ENCODE data around the gene ERC1.

Gene ERC1

DNA sequence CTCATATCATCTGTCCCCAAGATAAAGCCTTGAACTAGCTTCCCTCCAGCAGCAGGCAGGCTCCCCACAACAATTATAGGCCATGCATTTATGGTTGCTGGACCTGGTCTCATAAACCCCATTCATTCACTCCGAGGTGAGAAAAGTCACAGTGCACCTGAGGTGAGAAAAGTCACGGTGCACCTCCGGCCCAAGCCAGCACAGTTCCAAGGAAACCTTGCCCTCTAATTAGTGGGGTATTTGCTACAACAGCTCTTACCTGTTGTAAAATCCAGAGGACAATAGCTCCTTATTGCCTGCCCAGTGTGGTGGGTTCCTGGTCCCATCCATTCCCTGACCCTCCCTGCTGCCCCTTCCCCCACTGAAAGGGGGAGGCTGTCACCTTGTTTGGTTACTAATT lies 537.8 kb downstream of the ERC1 start:
- no peak for DNase-seq
- no peak overlapping the region for H3K27ac Mint-ChIP-seq
- H3K9me3 Mint-ChIP-seq: no peaks in the 10 kb centered on the region
- no peaks in the 10 kb centered on the region for H3K36me3 Mint-ChIP-seq (ENCODE audit: low read depth)
- no peak overlapping the region for H3K4me3 Mint-ChIP-seq
- H3K27me3 Mint-ChIP-seq: peaks cover 81% of the 10 kb centered on the region
- H3K4me1 Mint-ChIP-seq (ENCODE audit: low read depth): peaks cover 30% of the 10 kb centered on the region

DNA sequence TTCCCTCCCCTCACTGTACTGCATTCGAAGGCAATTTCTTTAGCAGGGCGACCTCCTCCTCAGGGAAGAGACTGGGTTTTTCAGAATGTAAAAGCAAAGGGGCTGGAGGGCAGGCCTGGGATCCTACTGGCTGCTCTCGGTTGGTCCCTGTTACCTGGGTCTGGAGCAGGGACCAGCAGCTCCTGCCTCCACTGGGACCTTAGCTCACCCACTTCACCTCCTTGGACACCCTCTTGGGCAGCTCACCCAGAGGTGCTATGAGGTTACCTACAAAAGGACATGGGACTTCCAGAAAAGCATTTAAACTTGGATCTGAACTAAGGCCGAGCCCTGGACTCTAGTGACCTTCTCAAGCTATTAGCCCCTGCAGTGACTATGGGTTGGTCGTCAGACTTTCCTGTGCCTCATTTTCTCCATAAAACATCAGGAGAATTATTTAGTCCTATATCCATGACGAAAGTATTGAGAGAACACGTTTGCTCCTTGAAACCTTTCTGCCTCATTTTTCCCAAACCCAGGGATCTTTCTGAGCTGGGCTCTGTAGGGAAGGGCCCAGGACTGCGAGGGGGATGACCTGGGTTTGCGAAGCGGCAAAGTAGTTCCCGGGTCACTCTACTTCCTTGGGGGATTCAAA lies 538.3 kb downstream of the ERC1 start:
- Mint-ChIP-seq H3K4me3 (peak overlapping the region; percentile 67), H3K27ac (peak overlapping the region; percentile 72), H3K4me1 (ENCODE audit: low read depth) (peaks cover 33% of the 10 kb centered on the region), H3K9me3 (no peaks in the 10 kb centered on the region), H3K27me3 (peaks cover 79% of the 10 kb centered on the region), H3K36me3 (ENCODE audit: low read depth) (no peaks in the 10 kb centered on the region)
- no peak for DNase-seq

DNA sequence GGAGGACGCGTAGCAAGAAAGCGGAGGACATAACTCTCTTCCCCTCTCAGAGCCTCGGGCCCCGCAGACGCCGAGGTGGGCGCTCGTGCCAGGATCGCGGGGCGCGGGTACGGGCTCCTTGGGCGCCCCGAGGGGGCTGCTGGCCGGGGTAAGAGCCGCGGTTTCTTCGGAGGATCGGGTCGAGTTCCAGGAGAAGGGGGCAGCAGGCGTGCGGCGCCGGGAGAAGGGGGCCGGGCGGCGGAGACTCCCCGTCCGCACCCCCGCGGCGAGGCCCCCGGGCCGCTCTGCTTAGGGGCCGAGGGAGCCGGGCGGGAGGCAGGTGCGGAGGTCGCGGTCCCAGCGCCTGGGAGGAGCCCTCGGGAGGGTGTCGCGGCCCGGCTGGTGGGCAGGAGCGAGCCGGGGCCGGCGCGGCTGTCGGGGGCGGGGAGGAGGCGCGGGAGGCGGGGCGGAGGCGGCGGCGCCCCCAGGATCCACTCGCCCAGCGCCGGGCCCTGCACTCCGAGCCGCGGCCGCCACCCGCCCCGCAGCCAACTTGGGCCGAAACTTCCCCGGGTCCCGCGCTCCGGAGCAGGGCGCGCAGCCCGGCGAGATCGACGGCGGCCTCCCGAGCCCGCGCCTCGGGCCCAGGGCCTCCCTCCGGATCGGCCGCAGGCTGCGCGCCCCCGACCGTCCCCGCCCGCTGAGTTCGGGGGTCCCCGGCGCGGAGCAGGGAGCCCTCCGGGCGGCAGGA lies 539.0 kb downstream of the ERC1 start:
- H3K4me3 Mint-ChIP-seq: peak overlapping the region; percentile 67
- H3K36me3 Mint-ChIP-seq (ENCODE audit: low read depth): no peaks in the 10 kb centered on the region
- H3K27ac Mint-ChIP-seq: peak overlapping the region; percentile 72
- peaks cover 73% of the 10 kb centered on the region for H3K27me3 Mint-ChIP-seq
- H3K9me3 Mint-ChIP-seq: no peaks in the 10 kb centered on the region
- H3K4me1 Mint-ChIP-seq (ENCODE audit: low read depth): peaks cover 37% of the 10 kb centered on the region
- DNase-seq: peak; percentile 42

DNA sequence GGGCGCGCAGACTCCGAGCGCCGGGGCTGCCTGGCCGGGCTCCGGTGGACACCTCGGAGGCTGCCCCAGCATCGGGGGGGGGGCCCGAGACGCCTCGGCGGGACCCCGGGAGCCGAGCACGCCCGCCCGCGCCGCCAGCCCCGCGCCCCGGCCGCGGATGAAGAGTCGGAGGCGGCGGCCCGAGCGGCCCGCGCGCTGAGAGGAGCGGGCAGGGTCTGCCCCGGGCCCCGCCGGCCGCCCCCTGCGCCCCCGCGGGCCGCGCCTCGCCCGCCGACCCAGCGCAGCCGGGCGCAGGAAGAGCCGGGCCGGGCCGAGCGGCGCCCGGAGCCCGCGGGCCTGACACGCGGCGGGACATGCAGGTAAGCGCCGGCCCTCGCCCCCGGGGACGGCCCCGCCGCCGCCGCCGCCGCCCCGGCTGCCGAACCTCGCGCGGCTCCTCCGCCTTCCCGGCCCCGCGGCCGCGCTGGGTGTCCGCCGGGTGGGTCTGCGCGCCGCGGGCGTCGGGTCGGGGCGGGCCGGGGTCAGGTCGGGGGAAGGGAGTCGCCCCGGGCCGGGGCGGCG lies 539.6 kb downstream of the ERC1 start:
- Mint-ChIP-seq H3K4me1 (ENCODE audit: low read depth) (peaks cover 37% of the 10 kb centered on the region), H3K36me3 (ENCODE audit: low read depth) (no peaks in the 10 kb centered on the region), H3K27ac (no peak overlapping the region), H3K4me3 (no peak overlapping the region), H3K9me3 (no peaks in the 10 kb centered on the region), H3K27me3 (peaks cover 72% of the 10 kb centered on the region)
- DNase-seq: peak; percentile 40

GRCh38 chr12:1531153-1531653 lies 540.2 kb downstream of the ERC1 start:
- H3K4me3 Mint-ChIP-seq: peak overlapping the region; percentile 57
- H3K4me1 Mint-ChIP-seq (ENCODE audit: low read depth): peaks cover 37% of the 10 kb centered on the region
- H3K27me3 Mint-ChIP-seq: peaks cover 73% of the 10 kb centered on the region
- DNase-seq: peak; percentile 48
- no peaks in the 10 kb centered on the region for H3K36me3 Mint-ChIP-seq (ENCODE audit: low read depth)
- no peaks in the 10 kb centered on the region for H3K9me3 Mint-ChIP-seq
- H3K27ac Mint-ChIP-seq: no peak overlapping the region

DNA sequence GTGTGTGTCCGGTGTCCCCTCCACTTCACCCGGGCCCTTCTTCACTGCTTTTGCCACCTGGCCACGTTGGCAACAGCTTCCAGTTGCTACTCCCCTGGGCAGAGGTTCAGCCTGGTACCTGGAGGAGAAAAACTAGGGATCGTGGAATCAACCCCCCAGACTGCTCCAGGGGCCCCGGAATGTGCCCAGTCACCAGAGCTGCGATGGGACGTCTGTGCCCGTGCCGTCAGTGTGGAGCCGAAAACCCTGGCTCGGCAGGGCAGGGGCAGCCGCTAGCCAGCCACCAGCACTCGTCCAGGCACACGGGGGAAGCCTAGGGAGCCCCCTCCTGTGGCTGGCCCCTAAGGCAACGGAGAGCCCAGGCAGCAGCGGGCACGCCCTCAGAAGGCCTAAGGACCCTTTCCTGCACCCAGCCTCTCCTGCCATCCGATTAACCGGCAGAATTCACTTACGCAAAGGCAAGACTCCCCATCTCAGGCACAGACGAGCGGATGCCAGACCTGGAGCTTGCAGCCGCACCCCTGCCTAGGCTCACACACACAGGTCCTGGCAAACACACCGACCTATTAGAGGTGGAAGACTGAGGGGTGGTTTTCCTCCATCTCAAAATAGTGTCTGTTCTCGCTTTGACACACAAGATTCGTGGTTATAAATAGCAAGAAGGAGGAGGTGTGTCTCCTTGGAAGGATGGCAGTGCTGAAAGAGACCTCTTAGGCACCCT lies 540.8 kb downstream of the ERC1 start:
- Mint-ChIP-seq H3K4me1 (ENCODE audit: low read depth) (peaks cover 37% of the 10 kb centered on the region), H3K36me3 (ENCODE audit: low read depth) (no peaks in the 10 kb centered on the region), H3K27me3 (peaks cover 75% of the 10 kb centered on the region), H3K27ac (no peak overlapping the region), H3K4me3 (peak overlapping the region; percentile 57), H3K9me3 (no peaks in the 10 kb centered on the region)
- DNase-seq: peak; percentile 39

DNA sequence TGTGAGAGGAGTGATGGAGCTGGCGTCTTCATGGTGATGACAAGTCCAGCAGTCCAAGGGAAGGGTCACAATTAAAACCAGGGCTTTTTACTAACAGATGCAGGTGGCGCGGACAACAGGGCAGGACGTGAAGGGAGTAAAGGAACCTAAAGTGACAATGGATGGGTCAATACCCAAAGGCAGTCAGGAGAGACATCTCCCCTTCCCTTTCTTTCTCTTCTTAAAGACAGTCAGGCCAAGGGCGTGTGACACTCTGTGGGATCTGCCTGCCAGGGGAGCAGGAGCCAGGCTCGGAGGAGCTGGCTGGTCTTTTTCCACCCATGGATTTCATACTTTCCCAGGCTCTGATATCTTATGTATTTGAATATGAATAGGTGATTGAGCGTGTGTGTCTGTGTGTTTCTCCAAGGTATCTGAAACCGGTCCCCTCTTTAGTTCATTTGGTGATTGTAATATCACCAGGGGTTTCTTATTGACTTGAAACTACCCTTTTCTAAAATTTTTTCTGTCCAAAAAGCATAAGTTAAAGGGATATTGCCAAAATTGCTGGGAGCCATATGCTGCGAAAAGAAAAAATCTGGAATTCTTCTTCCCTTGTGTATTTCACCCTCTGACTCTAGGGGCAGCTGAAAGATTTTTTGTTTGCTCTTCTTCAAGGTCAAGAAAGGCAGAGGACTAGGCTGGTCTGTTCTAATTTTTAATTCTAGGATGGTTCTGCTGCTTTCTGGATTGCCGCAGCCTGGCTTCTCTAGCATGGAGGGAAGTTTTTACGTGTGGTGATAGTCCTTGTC lies 541.5 kb downstream of the ERC1 start:
- H3K4me3 Mint-ChIP-seq: peak overlapping the region; percentile 64
- H3K4me1 Mint-ChIP-seq (ENCODE audit: low read depth): peaks cover 37% of the 10 kb centered on the region
- no peak for DNase-seq
- no peaks in the 10 kb centered on the region for H3K9me3 Mint-ChIP-seq
- peaks cover 75% of the 10 kb centered on the region for H3K27me3 Mint-ChIP-seq
- H3K27ac Mint-ChIP-seq: no peak overlapping the region
- no peaks in the 10 kb centered on the region for H3K36me3 Mint-ChIP-seq (ENCODE audit: low read depth)

GRCh38 chr12:1533205-1533601 lies 542.2 kb downstream of the ERC1 start:
- no peaks in the 10 kb centered on the region for H3K9me3 Mint-ChIP-seq
- no peaks in the 10 kb centered on the region for H3K36me3 Mint-ChIP-seq (ENCODE audit: low read depth)
- DNase-seq: peak; percentile 52
- no peak overlapping the region for H3K27ac Mint-ChIP-seq
- peaks cover 75% of the 10 kb centered on the region for H3K27me3 Mint-ChIP-seq
- peak overlapping the region; percentile 64 for H3K4me3 Mint-ChIP-seq
- peaks cover 37% of the 10 kb centered on the region for H3K4me1 Mint-ChIP-seq (ENCODE audit: low read depth)

DNA sequence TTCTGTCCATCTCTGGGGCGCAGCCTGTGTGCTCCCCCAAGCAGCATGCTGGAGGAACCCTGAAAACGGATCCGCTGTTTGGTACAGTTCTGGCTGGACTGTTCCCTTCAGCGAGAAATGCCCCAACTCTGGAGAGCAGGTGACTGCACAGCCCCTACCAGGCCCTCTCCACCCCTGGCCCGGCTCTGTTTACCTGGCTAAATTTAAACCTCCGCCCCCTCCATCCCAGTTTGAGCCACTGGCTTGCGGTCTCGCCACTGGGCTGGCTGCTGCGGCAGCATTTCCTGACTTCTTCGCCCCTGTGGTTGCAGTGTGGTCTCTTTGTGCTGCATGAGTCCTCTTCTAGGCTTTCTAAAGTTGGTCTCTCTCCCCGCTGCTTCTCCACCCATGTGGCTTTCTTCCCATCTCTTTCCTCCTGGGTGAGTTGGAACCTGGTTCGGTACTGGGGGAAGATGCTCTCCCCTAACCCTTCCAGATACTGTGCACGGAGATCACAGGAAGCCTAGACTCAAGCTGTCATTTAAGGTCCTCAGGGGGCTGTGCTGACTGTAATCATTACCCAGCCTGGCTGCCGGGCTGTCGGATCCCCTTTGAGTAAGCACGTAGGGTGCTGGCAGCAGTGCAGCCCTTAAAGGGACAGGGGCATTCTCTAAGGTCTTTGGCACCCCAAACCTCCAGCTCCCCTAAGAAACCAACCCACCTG lies 542.7 kb downstream of the ERC1 start:
- H3K27me3 Mint-ChIP-seq: peaks cover 74% of the 10 kb centered on the region
- no peak overlapping the region for H3K27ac Mint-ChIP-seq

DNA sequence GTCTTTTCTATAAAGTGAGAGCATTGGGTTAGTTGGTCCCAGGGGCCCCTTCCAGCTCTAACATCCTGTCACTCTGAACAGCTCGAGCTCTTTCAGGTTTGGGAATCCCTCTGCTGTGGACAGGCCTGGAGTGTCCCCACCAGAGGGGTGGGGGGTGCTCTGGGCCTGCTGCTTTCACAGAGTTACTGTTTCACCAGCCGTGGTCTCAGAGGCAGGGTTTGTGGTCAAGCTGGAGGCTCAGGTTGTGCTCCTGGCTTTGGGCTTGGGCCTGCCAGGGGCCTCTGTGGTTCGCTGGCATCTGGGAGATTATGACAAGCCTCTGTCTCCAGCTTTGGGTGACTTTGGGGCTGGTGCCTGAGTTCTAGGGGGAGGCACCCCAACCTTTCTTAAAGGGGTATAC lies 543.7 kb downstream of the ERC1 start:
- H3K4me1 Mint-ChIP-seq (ENCODE audit: low read depth): peaks cover 33% of the 10 kb centered on the region
- peaks cover 74% of the 10 kb centered on the region for H3K27me3 Mint-ChIP-seq
- no peak overlapping the region for H3K4me3 Mint-ChIP-seq
- H3K9me3 Mint-ChIP-seq: no peaks in the 10 kb centered on the region
- H3K36me3 Mint-ChIP-seq (ENCODE audit: low read depth): no peaks in the 10 kb centered on the region
- DNase-seq: no peak
- H3K27ac Mint-ChIP-seq: no peak overlapping the region

More for the DNA sequence above, 542.7 kb downstream of the ERC1 start:
- H3K4me3 Mint-ChIP-seq: peak overlapping the region; percentile 64
- peak; percentile 66 for DNase-seq
- peaks cover 37% of the 10 kb centered on the region for H3K4me1 Mint-ChIP-seq (ENCODE audit: low read depth)
- no peaks in the 10 kb centered on the region for H3K9me3 Mint-ChIP-seq
- H3K36me3 Mint-ChIP-seq (ENCODE audit: low read depth): no peaks in the 10 kb centered on the region

- H3K4me3 Mint-ChIP-seq: no peak overlapping the region
- H3K27me3 Mint-ChIP-seq: peaks cover 86% of the 10 kb centered on the region
- peaks cover 27% of the 10 kb centered on the region for H3K4me1 Mint-ChIP-seq (ENCODE audit: low read depth)
- no peak overlapping the region for H3K27ac Mint-ChIP-seq
- no peak for DNase-seq
- H3K36me3 Mint-ChIP-seq (ENCODE audit: low read depth): no peaks in the 10 kb centered on the region
- H3K9me3 Mint-ChIP-seq: no peaks in the 10 kb centered on the region
Measured at GRCh38 chr12:1536817-1537216, 545.8 kb downstream of the ERC1 start.

- H3K4me3 Mint-ChIP-seq: no peak overlapping the region
- peaks cover 4% of the 10 kb centered on the region for H3K4me1 Mint-ChIP-seq (ENCODE audit: low read depth)
- DNase-seq: no peak
- peaks cover 82% of the 10 kb centered on the region for H3K27me3 Mint-ChIP-seq
- H3K9me3 Mint-ChIP-seq: no peaks in the 10 kb centered on the region
- H3K27ac Mint-ChIP-seq: no peak overlapping the region
- H3K36me3 Mint-ChIP-seq (ENCODE audit: low read depth): no peaks in the 10 kb centered on the region
Measured at GRCh38 chr12:1539135-1539534, 548.1 kb downstream of the ERC1 start.

DNA sequence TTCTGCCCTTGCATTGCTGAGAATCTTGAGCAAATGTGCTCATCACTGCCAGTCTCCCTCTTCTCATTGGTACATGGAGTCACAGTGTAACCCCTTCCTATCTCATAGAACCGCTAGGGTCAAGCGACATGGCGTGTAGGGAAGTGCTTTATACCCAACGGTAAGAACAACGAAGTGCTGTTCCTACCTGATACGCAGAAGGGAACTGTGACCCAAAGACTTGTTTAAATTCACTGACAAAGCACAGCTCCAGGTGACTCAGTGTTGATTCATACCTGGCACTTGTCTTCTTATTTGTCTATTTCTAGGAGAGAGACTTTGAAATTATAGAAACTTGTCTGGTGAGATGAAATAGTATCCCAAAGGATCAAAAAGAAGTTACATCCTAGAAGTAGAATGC lies 549.7 kb downstream of the ERC1 start:
- no peak overlapping the region for H3K4me3 Mint-ChIP-seq
- no peaks in the 10 kb centered on the region for H3K36me3 Mint-ChIP-seq (ENCODE audit: low read depth)
- DNase-seq: no peak
- no peak overlapping the region for H3K27ac Mint-ChIP-seq
- H3K27me3 Mint-ChIP-seq: peaks cover 84% of the 10 kb centered on the region
- no peaks in the 10 kb centered on the region for H3K9me3 Mint-ChIP-seq
- no peaks in the 10 kb centered on the region for H3K4me1 Mint-ChIP-seq (ENCODE audit: low read depth)
